GM12872 (cell line): Measurements from ENCODE around the gene UBTD1.

Experiments
- CTCF ChIP-seq: IDR thresholded peaks from 3 replicates; pipeline ENCODE4 v1.5.1; 2011; ENCODE audit warnings: low read depth, mild to moderate bottlenecking, low read length, moderate library complexity; ENCODE audit not compliant: insufficient read depth

The UBTD1 gene

GRCh38 chr10:97590748-97591495, 92.2 kb downstream of the UBTD1 start:
- TF ChIP-seq CTCF: no peak

- TF ChIP-seq CTCF: no peak
These were observed 94.7 kb downstream of the UBTD1 start for GRCh38 chr10:97593421-97593820.

- TF ChIP-seq CTCF: no peak
These were observed 97.7 kb downstream of the UBTD1 start for GRCh38 chr10:97596101-97597082.

- no peak for TF ChIP-seq CTCF
These were observed 99.1 kb downstream of the UBTD1 start for GRCh38 chr10:97597778-97598177.

- TF ChIP-seq CTCF: no peak
These were observed 99.9 kb downstream of the UBTD1 start for GRCh38 chr10:97598407-97599271.

- no peak for TF ChIP-seq CTCF
These were observed 100.5 kb downstream of the UBTD1 start for GRCh38 chr10:97599272-97599619.

GRCh38 chr10:97600616-97601015, 101.9 kb downstream of the UBTD1 start:
- no peak for TF ChIP-seq CTCF
